A549 (cell line): ENCODE measurements around the gene C8G. TPM values are rescaled to one million over a fixed set of nuclear protein-coding genes. Genes with fewer than 3 reads are reported as not detected.

ENCODE experiments used
- ATAC-seq, 2 experiments: fragments of 200-7000 bp in 1 of 2; fragments of >200 bp in 1 of 2; cut with Nextera tagmentation in 1 of 2; cut with Tn5 transposase in 1 of 2; 3 replicates each; pipeline versions ENCODE4 v1.8.0 to v1.9.1; 2018 to 2020; ENCODE audit warnings: mild to moderate bottlenecking in 1 of 2, moderate library complexity in 1 of 2
- CTCF ChIA-PET: fragments of 300-600 bp; sonication (Branson Sonifier 250); formaldehyde crosslinking; extraction: SDS; loops from one replicate; lab custom pipeline; 2021; ENCODE audit warnings: antibody characterized with exemption, inconsistent platforms; lab: Yijun Ruan, JAX
- POLR2A ChIA-PET: fragments of 350-600 bp; formaldehyde crosslinking; extraction: SDS; loops from one replicate; lab custom pipeline; 2021; ENCODE audit warnings: antibody characterized with exemption, inconsistent platforms; lab: Yijun Ruan, JAX
- DNase-seq, 2 experiments: peaks; one replicate each; pipeline versions ENCODE4 v3.0.0 to v3.0.0-alpha.2; 2011 to 2016; ENCODE audit warnings: low read depth in 1 of 2, low spot score in 1 of 2
- FAIRE-seq: peaks from 2 replicates; lab custom pipeline; 2011; peaks lifted over from hg19 to GRCh38; lab: Jason Lieb, UNC
- H3K27ac ChIP-seq, 2 experiments: fragments of >200 bp; sonication (Bioruptor Twin); formaldehyde crosslinking; 3 replicates each; pipeline ENCODE4 v1.5.1; 2016 to 2017
- H3K4me1 ChIP-seq: fragments of >200 bp; sonication (Bioruptor Twin); formaldehyde crosslinking; 3 replicates; pipeline ENCODE4 v1.6.1; 2016
- H3K4me2 ChIP-seq: fragments of >200 bp; sonication (Bioruptor Twin); formaldehyde crosslinking; 3 replicates; pipeline ENCODE4 v1.6.1; 2016
- H3K4me3 ChIP-seq: fragments of >200 bp; sonication (Bioruptor Twin); formaldehyde crosslinking; 3 replicates; pipeline ENCODE4 v1.5.1; 2016
- H3K9me3 ChIP-seq: fragments of >200 bp; sonication (Bioruptor Twin); formaldehyde crosslinking; 3 replicates; pipeline ENCODE4 v1.6.1; 2016
- ATOH8 ChIP-seq: fragments of 250-450 bp; sonication (Bioruptor Pico); IDR thresholded peaks from 2 replicates; pipeline ENCODE4 v1.5.0; 2020; ENCODE audit warnings: low read depth, mild to moderate bottlenecking, moderate library complexity
- BHLHE40 ChIP-seq: IDR thresholded peaks from 2 replicates; pipeline ENCODE4 v1.6.1; 2012; ENCODE audit warnings: low read depth, low read length, inconsistent platforms
- CBX2 ChIP-seq: fragments of 200-600 bp; sonication (generic); IDR thresholded peaks from 2 replicates; pipeline ENCODE4 v1.6.1; 2016; ENCODE audit warnings: low read depth, mild to moderate bottlenecking, borderline replicate concordance
- CEBPB ChIP-seq, 2 experiments: fragments of >200 bp in 1 of 2; sonication (Bioruptor Twin) in 1 of 2; formaldehyde crosslinking in 1 of 2; IDR thresholded peaks; 2 replicates each; pipeline ENCODE4 v1.6.1; 2012 to 2016
- CTCF ChIP-seq: fragments of >200 bp; sonication (Bioruptor Twin); formaldehyde crosslinking; IDR thresholded peaks from 3 replicates; pipeline ENCODE4 v1.5.1; 2016
- E2F6 ChIP-seq: IDR thresholded peaks from 2 replicates; pipeline ENCODE4 v1.6.1; 2012; ENCODE audit warnings: low read depth, borderline replicate concordance
- EHF ChIP-seq: fragments of 250-450 bp; sonication (Bioruptor Pico); IDR thresholded peaks from 2 replicates; pipeline ENCODE4 v1.5.0; 2020; ENCODE audit warnings: mild to moderate bottlenecking
- ESRRA ChIP-seq: fragments of 150-350 bp; IDR thresholded peaks from 2 replicates; pipeline ENCODE4 v1.6.1; 2014; ENCODE audit warnings: mild to moderate bottlenecking, low read length, borderline replicate concordance
- FOSB ChIP-seq: fragments of 250-450 bp; sonication (Bioruptor Pico); IDR thresholded peaks from 2 replicates; pipeline ENCODE4 v1.5.0; 2020; ENCODE audit warnings: mild to moderate bottlenecking, moderate library complexity
- GATA3 ChIP-seq: IDR thresholded peaks from 2 replicates; pipeline ENCODE4 v1.6.1; 2012; ENCODE audit warnings: borderline replicate concordance
- HES2 ChIP-seq: fragments of >200 bp; sonication (Bioruptor Twin); formaldehyde crosslinking; IDR thresholded peaks from 2 replicates; pipeline ENCODE4 v1.6.1; 2016
- HMGXB4 ChIP-seq: fragments of 250-450 bp; sonication (Bioruptor Pico); IDR thresholded peaks from 2 replicates; pipeline ENCODE4 v1.5.0; 2021; ENCODE audit warnings: mild to moderate bottlenecking, moderate library complexity, borderline replicate concordance
- HOXB5 ChIP-seq: fragments of 250-450 bp; sonication (Bioruptor Pico); IDR thresholded peaks from 2 replicates; pipeline ENCODE4 v1.5.0; 2020; ENCODE audit warnings: mild to moderate bottlenecking, moderate library complexity
- JUN ChIP-seq, 2 experiments: fragments of >200 bp; sonication (Bioruptor Twin); formaldehyde crosslinking; IDR thresholded peaks; 2 replicates in 1 of 2; 3 replicates in 1 of 2; pipeline ENCODE4 v1.6.1; 2016 to 2017
- MAZ ChIP-seq: fragments of 150-350 bp; IDR thresholded peaks from 2 replicates; pipeline ENCODE4 v1.6.1; 2014; ENCODE audit warnings: antibody characterized with exemption, low read depth, low read length, borderline replicate concordance
- RAD21 ChIP-seq, 2 experiments: fragments of >200 bp in 1 of 2; sonication (Bioruptor Twin) in 1 of 2; formaldehyde crosslinking in 1 of 2; IDR thresholded peaks in 1 of 2; conservative IDR thresholded peaks in 1 of 2; 2 replicates in 1 of 2; 3 replicates in 1 of 2; pipeline ENCODE4 v1.6.1; 2012 to 2018; ENCODE audit warnings: inconsistent platforms in 1 of 2
- RNF2 ChIP-seq: fragments of 200-600 bp; sonication (generic); IDR thresholded peaks from 2 replicates; pipeline ENCODE4 v1.6.1; 2016; ENCODE audit warnings: low read depth, mild to moderate bottlenecking, antibody characterized with exemption, moderate library complexity, borderline replicate concordance
- SMC3 ChIP-seq: fragments of >200 bp; sonication (Bioruptor Twin); formaldehyde crosslinking; IDR thresholded peaks from 3 replicates; pipeline ENCODE4 v1.6.1; 2018; ENCODE audit warnings: inconsistent platforms
- TP53 ChIP-seq: fragments of 250-450 bp; sonication (Bioruptor Pico); IDR thresholded peaks from 2 replicates; pipeline ENCODE4 v1.5.0; 2021; ENCODE audit warnings: mild to moderate bottlenecking, moderate library complexity
- ZC3H11A ChIP-seq: fragments of 450-650 bp; IDR thresholded peaks from 2 replicates; pipeline ENCODE4 v1.6.1; 2014; ENCODE audit warnings: antibody characterized with exemption, mild to moderate bottlenecking
- ZFP36 ChIP-seq: fragments of 450-650 bp; IDR thresholded peaks from 2 replicates; pipeline ENCODE4 v1.6.1; 2014; ENCODE audit warnings: borderline replicate concordance; ENCODE audit not compliant: partially characterized antibody
- WGBS: methylation state at CpG from one replicate; pipeline ENCODE4 v1.1.6; 2017; ENCODE audit errors: missing lambda C conversion rate; 5-methylcytosine and 5-hydroxymethylcytosine counted together
- polyA plus RNA-seq, 4 experiments: library from polyadenylated mRNA; depleted of rRNA in 3 of 4; stranded (reverse); fragments of >200 nt; fragmentation: RNase III in 1 of 4; extraction: RNeasy Plus Mini Kit Qiagen cat#74134 plus additional on column Dnase treatment in 1 of 4; gene quantifications; 2 replicates in 3 of 4; 3 replicates in 1 of 4; pipeline ENCODE4 v1.2.3, GENCODE V29; 2011 to 2017

C8G gene
- polyA plus RNA-seq, 2 of the 4 experiments (the other 2 are of a cell fraction) = 0.45 to 1.3 TPM

GRCh38 chr9:136926154-136926704 lies 18.8 kb upstream of the C8G start:
- WGBS = 77% methylated on average over 8 of the region's 9 CpGs
- FAIRE-seq (no peak), DNase-seq (no peak), ATAC-seq (peak; percentile 66 to 83)
- no peak overlapping the region for H3K4me3 ChIP-seq
- peaks cover 6% of the 10 kb centered on the region; the same call in 1 of the 3 replicates for H3K4me1 ChIP-seq
- CTCF ChIA-PET = interaction anchor here (0.6 to 2.4 kb wide), 19 partner anchors 9 to 109 kb away, joined by 3 to 10 read pairs (median 4); partner anchors contain the start of gene AJM1
- H3K9me3 ChIP-seq = peaks cover 4% of the 10 kb centered on the region; the same call in 2 of the 3 replicates
- TF ChIP-seq ATOH8 = no peak
- no peak for TF ChIP-seq CEBPB (IDR thresholded peaks at IDR 0.05)
- no peak for TF ChIP-seq MAZ
- no peak for TF ChIP-seq TP53 (CRISPR knock-in tag)
- TF ChIP-seq E2F6 = no peak
- no peak for TF ChIP-seq CBX2
- TF ChIP-seq ZFP36 = no peak
- no peak for TF ChIP-seq ESRRA
- TF ChIP-seq HOXB5 = no peak
- no peak for TF ChIP-seq EHF (CRISPR knock-in tag)
- no peak for TF ChIP-seq HES2
- TF ChIP-seq BHLHE40 = no peak
- TF ChIP-seq HMGXB4 (CRISPR knock-in tag) = no peak
- no peak for TF ChIP-seq ZC3H11A
- TF ChIP-seq CTCF = 0 out of 3 replicates have a peak, but pooled peaks have one; percentile 12
- TF ChIP-seq SMC3 = 0 out of 3 replicates have a peak, but pooled peaks have one; percentile 18
- no peak for TF ChIP-seq GATA3
- no peak for TF ChIP-seq JUN (IDR thresholded peaks at IDR 0.05)
- TF ChIP-seq RAD21 (conservative IDR thresholded peaks at IDR 0.05 in 1 of 2, IDR thresholded peaks at IDR 0.05 in 1 of 2) = 0 out of 5 replicates have a peak, but pooled peaks of 1 of the 2 experiments have one; percentile 14
- TF ChIP-seq RNF2 = no peak
- no peak for TF ChIP-seq FOSB
- TF ChIP-seq, all 56 proteins: peak for 3
- Histone ChIP-seq H3K4me2 (no peak overlapping the region), H3K27ac (peak overlapping the region in 1 of 2 experiments; percentile 54; a peak in 2 of 6 replicates)
- POLR2A ChIA-PET = no interaction called here
